MM.1S (cell line): ENCODE measurements around the gene CHCHD4.

ENCODE experiments used
- EZH2 ChIP-seq: fragments of 300-600 bp; sonication (generic); optimal IDR thresholded peaks from 2 replicates; pipeline ENCODE3; 2017; ENCODE audit warnings: low read depth, mild to moderate bottlenecking, antibody characterized with exemption, low read length, mixed read lengths
- EZH2phosphoT487 ChIP-seq: fragments of 300-600 bp; sonication (generic); IDR thresholded peaks from 2 replicates; pipeline ENCODE4 v1.6.1; 2018; ENCODE audit warnings: antibody characterized with exemption, low read length
- TF ChIP-seq, protein P1 (sequence below): fragments of 300-600 bp; sonication (generic); IDR thresholded peaks from 2 replicates; pipeline ENCODE4 v1.5.1; 2016; ENCODE audit warnings: antibody characterized with exemption, low read length, mixed read lengths

DNA sequence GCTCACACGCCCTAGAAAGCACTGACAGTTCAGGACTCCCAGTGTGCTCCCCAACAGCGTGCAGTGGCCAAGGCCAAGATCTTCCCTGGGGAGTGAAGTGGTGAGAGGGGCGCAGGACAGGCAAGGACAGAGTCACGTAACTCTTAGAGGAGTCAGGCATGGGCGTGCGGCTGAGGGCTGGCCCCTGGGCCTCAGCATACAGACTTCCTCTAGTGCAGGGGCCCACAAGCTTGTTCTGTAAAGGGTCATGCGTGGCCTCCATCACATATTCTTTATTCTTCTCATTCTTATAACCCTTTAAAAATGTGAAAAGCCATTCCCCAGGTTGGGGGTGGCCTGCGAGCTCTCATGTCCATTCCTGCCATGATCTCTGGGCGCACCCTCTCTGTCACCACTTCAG is 25.4 kb upstream of the CHCHD4 start:
- TF ChIP-seq EZH2 (no peak), EZH2phosphoT487 (no peak)
- TF ChIP-seq, protein P1, sequence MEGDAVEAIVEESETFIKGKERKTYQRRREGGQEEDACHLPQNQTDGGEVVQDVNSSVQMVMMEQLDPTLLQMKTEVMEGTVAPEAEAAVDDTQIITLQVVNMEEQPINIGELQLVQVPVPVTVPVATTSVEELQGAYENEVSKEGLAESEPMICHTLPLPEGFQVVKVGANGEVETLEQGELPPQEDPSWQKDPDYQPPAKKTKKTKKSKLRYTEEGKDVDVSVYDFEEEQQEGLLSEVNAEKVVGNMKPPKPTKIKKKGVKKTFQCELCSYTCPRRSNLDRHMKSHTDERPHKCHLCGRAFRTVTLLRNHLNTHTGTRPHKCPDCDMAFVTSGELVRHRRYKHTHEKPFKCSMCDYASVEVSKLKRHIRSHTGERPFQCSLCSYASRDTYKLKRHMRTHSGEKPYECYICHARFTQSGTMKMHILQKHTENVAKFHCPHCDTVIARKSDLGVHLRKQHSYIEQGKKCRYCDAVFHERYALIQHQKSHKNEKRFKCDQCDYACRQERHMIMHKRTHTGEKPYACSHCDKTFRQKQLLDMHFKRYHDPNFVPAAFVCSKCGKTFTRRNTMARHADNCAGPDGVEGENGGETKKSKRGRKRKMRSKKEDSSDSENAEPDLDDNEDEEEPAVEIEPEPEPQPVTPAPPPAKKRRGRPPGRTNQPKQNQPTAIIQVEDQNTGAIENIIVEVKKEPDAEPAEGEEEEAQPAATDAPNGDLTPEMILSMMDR, result no peak
